HepG2 (cell line): Measurements from ENCODE around the gene FXYD4. TPM values are rescaled to one million over a fixed set of nuclear protein-coding genes. Genes with fewer than 3 reads are reported as not detected.
"Not testable (repeated sequence)": the region's sequence is repeated elsewhere in the genome, so short reads cannot be mapped to it uniquely, and the experiment has no call there.

Experiments
- ATAC-seq: fragments of 200-7000 bp; cut with Tn5 transposase; 3 replicates; pipeline ENCODE4 v1.9.1; 2020; ENCODE audit warnings: mild to moderate bottlenecking, moderate library complexity
- BruUV-seq: library from RNA; stranded (reverse); fragments of 400-500 nt; replicated peaks from 2 replicates; lab custom pipeline; 2021; lab: Mats Ljungman, UMichigan
- CTCF ChIA-PET: fragments of 300-600 bp; formaldehyde crosslinking; extraction: SDS; loops from one replicate; lab custom pipeline; 2021; ENCODE audit warnings: low total read pairs, inconsistent platforms, low intra/inter-chr PET ratio; lab: Yijun Ruan, JAX
- POLR2A ChIA-PET: fragments of 350-600 bp; sonication (Branson Sonifier 250); formaldehyde crosslinking; loops from one replicate; lab custom pipeline; 2020; ENCODE audit warnings: antibody characterized with exemption, inconsistent platforms; lab: Yijun Ruan, JAX
- DNase-seq: peaks from one replicate; pipeline ENCODE4 v3.0.0-alpha.2; 2015; ENCODE audit warnings: low spot score
- FAIRE-seq: peaks from 3 replicates; lab custom pipeline; 2011; peaks lifted over from hg19 to GRCh38; lab: Jason Lieb, UNC
- H2AFZ ChIP-seq: one replicate; pipeline ENCODE4 v1.6.1; 2011; ENCODE audit warnings: low read length, inconsistent platforms
- H3K27ac ChIP-seq: fragments of 300-600 bp; 3 replicates; pipeline ENCODE4 v1.8.0; 2011; ENCODE audit warnings: mixed run types, mild to moderate bottlenecking, mixed read lengths, low read length, inconsistent platforms; ENCODE audit not compliant: insufficient read depth; ENCODE audit errors: extremely low read length
- H3K27me3 ChIP-seq, 2 experiments: fragments of 200-600 bp in 1 of 2; 2 replicates in 1 of 2; 3 replicates in 1 of 2; pipeline versions ENCODE4 v1.6.0 to v1.8.0; 2011; ENCODE audit warnings: low read length in 2 of 2, mild to moderate bottlenecking in 2 of 2, moderate library complexity in 2 of 2, inconsistent platforms in 1 of 2; ENCODE audit not compliant: insufficient read depth in 2 of 2, control insufficient read depth in 1 of 2
- H3K36me3 ChIP-seq, 2 experiments: fragments of 200-600 bp in 1 of 2; replicated peaks in 1 of 2; 2 replicates in 1 of 2; 3 replicates in 1 of 2; pipeline versions ENCODE4 v1.5.1 to v1.8.0; 2011; ENCODE audit warnings: low read length in 2 of 2, inconsistent platforms in 1 of 2; ENCODE audit not compliant: insufficient read depth in 2 of 2, control insufficient read depth in 1 of 2
- H3K4me1 ChIP-seq: 2 replicates; pipeline ENCODE4 v1.5.1; 2012; ENCODE audit warnings: low read length, inconsistent platforms; ENCODE audit not compliant: insufficient read depth
- H3K4me2 ChIP-seq: 2 replicates; pipeline ENCODE4 v1.6.0; 2011; ENCODE audit warnings: low read depth, low read length, inconsistent platforms
- H3K4me3 ChIP-seq, 3 experiments: fragments of 200-600 bp in 1 of 3; sonication (generic), shearing (Covaris generic) in 1 of 3; replicated peaks in 1 of 3; 2 replicates each; pipeline ENCODE4 v1.5.1; 2011 to 2016; ENCODE audit warnings: low read length in 3 of 3, inconsistent platforms in 2 of 3, low read depth in 2 of 3, mild to moderate bottlenecking in 2 of 3, control low read depth in 1 of 3, mixed read lengths in 1 of 3; ENCODE audit not compliant: insufficient read depth in 1 of 3
- H3K79me2 ChIP-seq: one replicate; pipeline ENCODE4 v1.6.1; 2011; ENCODE audit warnings: low read length, inconsistent platforms; ENCODE audit not compliant: insufficient read depth
- H3K9ac ChIP-seq: 2 replicates; pipeline ENCODE4 v1.6.0; 2011; ENCODE audit warnings: mild to moderate bottlenecking, low read depth, low read length, inconsistent platforms; ENCODE audit not compliant: insufficient read depth
- H3K9me3 ChIP-seq: 2 replicates; pipeline ENCODE4 v1.5.1; 2012; ENCODE audit warnings: mild to moderate bottlenecking, low read length
- H4K20me1 ChIP-seq: 2 replicates; pipeline ENCODE4 v1.6.0; 2011; ENCODE audit warnings: inconsistent platforms, mild to moderate bottlenecking, low read length, moderate library complexity; ENCODE audit not compliant: insufficient read depth
- BORCS8-MEF2B ChIP-seq: sonication (generic); formaldehyde crosslinking; IDR thresholded peaks from 2 replicates; pipeline ENCODE4 v1.8.0; 2022; ENCODE audit warnings: mild to moderate bottlenecking, missing genetic modification reagents
- HMG20B ChIP-seq: conservative IDR thresholded peaks from 2 replicates; pipeline ENCODE4 v1.6.1; 2016; ENCODE audit warnings: missing genetic modification reagents, missing compliant biosample characterization
- KLF12 ChIP-seq: sonication (generic); formaldehyde crosslinking; IDR thresholded peaks from 2 replicates; pipeline ENCODE4 v1.4.0; 2020; ENCODE audit warnings: missing genetic modification reagents, borderline replicate concordance
- LCORL ChIP-seq, 2 experiments: fragments of 450-650 bp in 1 of 2; sonication (generic) in 1 of 2; formaldehyde crosslinking in 1 of 2; IDR thresholded peaks; 2 replicates each; pipeline versions ENCODE4 v1.5.0 to v1.6.1; 2017 to 2020; ENCODE audit warnings: antibody characterized with exemption in 1 of 2, missing genetic modification reagents in 1 of 2
- MYC ChIP-seq: sonication (generic); formaldehyde crosslinking; IDR thresholded peaks from 2 replicates; pipeline ENCODE4 v1.9.0; 2021; ENCODE audit warnings: missing genetic modification reagents, borderline replicate concordance
- RARG ChIP-seq: sonication (generic); formaldehyde crosslinking; IDR thresholded peaks from 2 replicates; pipeline ENCODE4 v1.4.0; 2020; ENCODE audit warnings: low read depth, mild to moderate bottlenecking, missing genetic modification reagents
- SMARCC2 ChIP-seq: fragments of 450-650 bp; IDR thresholded peaks from 2 replicates; pipeline ENCODE4 v1.6.1; 2017; ENCODE audit warnings: antibody characterized with exemption, mild to moderate bottlenecking
- ZNF10 ChIP-seq: sonication (generic); formaldehyde crosslinking; IDR thresholded peaks from 2 replicates; pipeline ENCODE4 v1.4.0; 2020; ENCODE audit warnings: mild to moderate bottlenecking, low read depth, missing genetic modification reagents, borderline replicate concordance
- ZNF432 ChIP-seq: sonication (generic); formaldehyde crosslinking; IDR thresholded peaks from 2 replicates; pipeline ENCODE4 v1.5.0; 2020; ENCODE audit warnings: missing genetic modification reagents, mild to moderate bottlenecking, borderline replicate concordance
- ZNF616 ChIP-seq: sonication (generic); formaldehyde crosslinking; IDR thresholded peaks from 2 replicates; pipeline ENCODE4 v1.5.0; 2020; ENCODE audit warnings: low read depth, mild to moderate bottlenecking, missing genetic modification reagents
- WGBS: methylation state at CpG from one replicate; pipeline ENCODE4 v1.1.6; 2017; ENCODE audit warnings: low lambda C conversion rate; 5-methylcytosine and 5-hydroxymethylcytosine counted together
- in situ Hi-C: cut with HindIII; loops from 2 replicates; pipeline ENCODE4 v1.10.0; 2017; ENCODE audit warnings: low pct_unique_long_range_greater_than_20kb; ENCODE audit not compliant: extremely low pct_ligation_motif_present
- intact Hi-C: fragments of 100-400 bp; cut with micrococcal nuclease; formaldehyde crosslinking; loops from one replicate; pipeline ENCODE4 v1.10.0; 2022; ENCODE audit not compliant: unreplicated experiment
- polyA plus RNA-seq, 8 experiments: library from polyadenylated mRNA; depleted of rRNA in 3 of 8; stranded (reverse) in 7 of 8; unstranded in 1 of 8; fragments of >200 nt; fragmentation: Illumina TruSeq in 4 of 8; extraction: Trizol in 4 of 8; gene quantifications; 2 replicates each; pipeline versions ENCODE4 v1.2.1 to v1.2.3, GENCODE V29; 2011 to 2016; ENCODE audit warnings: low read depth in 4 of 8, missing spikeins in 1 of 8, mixed read lengths in 1 of 8; ENCODE audit not compliant: insufficient read depth in 1 of 8
- total RNA-seq, 5 experiments: library from RNA; depleted of rRNA; stranded (reverse); fragments of >200 nt; fragmentation: Illumina TruSeq; extraction: Trizol; gene quantifications; 2 replicates each; pipeline ENCODE4 v1.2.3, GENCODE V29; 2016; ENCODE audit warnings: low read depth in 1 of 5
- TF ChIP-seq, protein P1 (sequence below): sonication (generic); formaldehyde crosslinking; IDR thresholded peaks from 2 replicates; pipeline ENCODE4 v1.8.0; 2022; ENCODE audit warnings: missing genetic modification reagents, mild to moderate bottlenecking, moderate library complexity, borderline replicate concordance
- TF ChIP-seq, protein P2 (sequence below): sonication (generic); formaldehyde crosslinking; IDR thresholded peaks from 2 replicates; pipeline ENCODE4 v1.4.0; 2020; ENCODE audit warnings: missing genetic modification reagents, borderline replicate concordance
- TF ChIP-seq, protein P3 (sequence below): sonication (generic); formaldehyde crosslinking; IDR thresholded peaks from 2 replicates; pipeline ENCODE4 v1.4.0; 2020; ENCODE audit warnings: missing genetic modification reagents, mild to moderate bottlenecking, borderline replicate concordance

FXYD4 gene
- total and polyA plus RNA-seq, 2 of the 13 experiments (the other 11 are each of a cell fraction or from before 2014, with no cell fraction given) = not detected

DNA sequence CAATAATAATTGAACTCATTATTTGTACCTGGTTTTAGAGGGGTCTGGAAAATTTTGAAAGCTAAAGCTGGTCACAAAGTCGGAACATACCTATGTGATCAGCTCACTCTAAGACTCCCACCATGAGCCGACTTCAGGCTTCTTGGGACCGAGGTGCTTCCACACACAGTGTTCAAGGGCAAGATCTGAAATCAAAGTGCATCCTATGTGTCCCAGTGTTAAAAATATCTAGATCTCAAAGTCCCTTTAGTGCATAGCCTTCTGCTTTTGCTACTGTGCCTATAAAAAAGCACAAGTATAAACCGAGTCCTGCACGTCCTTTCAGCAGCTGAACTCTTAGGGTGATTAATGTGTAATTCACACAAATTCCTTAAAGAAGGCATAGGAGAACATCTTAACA lies 43.5 kb upstream of the FXYD4 start (continued):
- TF ChIP-seq SMARCC2 (no peak), ZNF432 (CRISPR knock-in tag) (no peak), ZNF10 (CRISPR knock-in tag) (no peak), HMG20B (no peak), BORCS8-MEF2B (no peak), RARG (CRISPR knock-in tag) (no peak), MYC (CRISPR knock-in tag) (no peak), ZNF616 (CRISPR knock-in tag) (no peak), KLF12 (CRISPR knock-in tag) (no peak), LCORL (IDR thresholded peaks at IDR 0.05) (no peak), LCORL (CRISPR knock-in tag; IDR thresholded peaks at IDR 0.05) (no peak)
- TF ChIP-seq, protein P1, sequence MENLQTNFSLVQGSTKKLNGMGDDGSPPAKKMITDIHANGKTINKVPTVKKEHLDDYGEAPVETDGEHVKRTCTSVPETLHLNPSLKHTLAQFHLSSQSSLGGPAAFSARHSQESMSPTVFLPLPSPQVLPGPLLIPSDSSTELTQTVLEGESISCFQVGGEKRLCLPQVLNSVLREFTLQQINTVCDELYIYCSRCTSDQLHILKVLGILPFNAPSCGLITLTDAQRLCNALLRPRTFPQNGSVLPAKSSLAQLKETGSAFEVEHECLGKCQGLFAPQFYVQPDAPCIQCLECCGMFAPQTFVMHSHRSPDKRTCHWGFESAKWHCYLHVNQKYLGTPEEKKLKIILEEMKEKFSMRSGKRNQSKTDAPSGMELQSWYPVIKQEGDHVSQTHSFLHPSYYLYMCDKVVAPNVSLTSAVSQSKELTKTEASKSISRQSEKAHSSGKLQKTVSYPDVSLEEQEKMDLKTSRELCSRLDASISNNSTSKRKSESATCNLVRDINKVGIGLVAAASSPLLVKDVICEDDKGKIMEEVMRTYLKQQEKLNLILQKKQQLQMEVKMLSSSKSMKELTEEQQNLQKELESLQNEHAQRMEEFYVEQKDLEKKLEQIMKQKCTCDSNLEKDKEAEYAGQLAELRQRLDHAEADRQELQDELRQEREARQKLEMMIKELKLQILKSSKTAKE (CRISPR knock-in tag) = no peak
- TF ChIP-seq, protein P2, sequence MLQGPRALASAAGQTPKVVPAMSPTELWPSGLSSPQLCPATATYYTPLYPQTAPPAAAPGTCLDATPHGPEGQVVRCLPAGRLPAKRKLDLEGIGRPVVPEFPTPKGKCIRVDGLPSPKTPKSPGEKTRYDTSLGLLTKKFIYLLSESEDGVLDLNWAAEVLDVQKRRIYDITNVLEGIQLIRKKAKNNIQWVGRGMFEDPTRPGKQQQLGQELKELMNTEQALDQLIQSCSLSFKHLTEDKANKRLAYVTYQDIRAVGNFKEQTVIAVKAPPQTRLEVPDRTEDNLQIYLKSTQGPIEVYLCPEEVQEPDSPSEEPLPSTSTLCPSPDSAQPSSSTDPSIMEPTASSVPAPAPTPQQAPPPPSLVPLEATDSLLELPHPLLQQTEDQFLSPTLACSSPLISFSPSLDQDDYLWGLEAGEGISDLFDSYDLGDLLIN (CRISPR knock-in tag) = no peak
- TF ChIP-seq, protein P3, sequence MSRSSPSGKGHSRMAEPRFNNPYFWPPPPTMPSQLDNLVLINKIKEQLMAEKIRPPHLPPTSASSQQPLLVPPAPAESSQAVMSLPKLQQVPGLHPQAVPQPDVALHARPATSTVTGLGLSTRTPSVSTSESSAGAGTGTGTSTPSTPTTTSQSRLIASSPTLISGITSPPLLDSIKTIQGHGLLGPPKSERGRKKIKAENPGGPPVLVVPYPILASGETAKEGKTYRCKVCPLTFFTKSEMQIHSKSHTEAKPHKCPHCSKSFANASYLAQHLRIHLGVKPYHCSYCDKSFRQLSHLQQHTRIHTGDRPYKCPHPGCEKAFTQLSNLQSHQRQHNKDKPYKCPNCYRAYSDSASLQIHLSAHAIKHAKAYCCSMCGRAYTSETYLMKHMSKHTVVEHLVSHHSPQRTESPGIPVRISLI (CRISPR knock-in tag) = no peak

DNA sequence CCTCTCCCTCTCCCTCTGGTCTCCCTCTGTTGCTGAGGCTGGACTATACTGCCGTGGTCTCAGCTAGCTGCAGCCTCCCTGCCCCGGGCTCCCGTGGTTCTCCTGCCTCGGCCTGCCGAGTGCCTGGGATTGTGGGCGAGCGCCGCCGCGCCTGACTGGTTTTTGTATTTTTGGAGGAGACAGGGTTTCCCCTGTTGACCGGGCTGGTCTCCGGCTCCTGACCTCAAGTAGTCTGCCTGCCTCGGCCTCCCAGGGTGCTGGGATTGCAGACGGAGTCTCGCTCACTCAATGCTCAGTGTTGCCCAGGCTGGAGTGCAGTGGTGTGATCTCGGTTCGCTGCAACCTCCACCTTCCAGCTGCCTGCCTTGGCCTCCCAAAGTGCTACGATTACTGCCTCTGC lies 42.6 kb upstream of the FXYD4 start:
- WGBS = 73% methylated on average over 2 of the region's 18 CpGs
- DNase-seq, H3K9ac ChIP-seq, in situ Hi-C loops, FAIRE-seq, H3K27ac ChIP-seq, H2AFZ ChIP-seq, H4K20me1 ChIP-seq, H3K4me3 ChIP-seq, CTCF ChIA-PET, H3K79me2 ChIP-seq, H3K27me3 ChIP-seq, H3K9me3 ChIP-seq, H3K4me2 ChIP-seq, BruUV-seq, POLR2A ChIA-PET, intact Hi-C loops, ATAC-seq, H3K36me3 ChIP-seq: not testable (repeated sequence)
- H3K4me1 ChIP-seq = peaks cover 17% of the 10 kb centered on the region
